ENCODE data around the gene PPP2R3B. TPM values are rescaled to one million over a fixed set of nuclear protein-coding genes. Genes with fewer than 3 reads are reported as not detected.

Gene PPP2R3B
- total RNA-seq, 2 donors from 2014 or later, result 6.8 to 14.5 TPM

GRCh38 chrX:431492-432111, 44.9 kb upstream of the PPP2R3B start:
- TF ChIP-seq, protein P1, sequence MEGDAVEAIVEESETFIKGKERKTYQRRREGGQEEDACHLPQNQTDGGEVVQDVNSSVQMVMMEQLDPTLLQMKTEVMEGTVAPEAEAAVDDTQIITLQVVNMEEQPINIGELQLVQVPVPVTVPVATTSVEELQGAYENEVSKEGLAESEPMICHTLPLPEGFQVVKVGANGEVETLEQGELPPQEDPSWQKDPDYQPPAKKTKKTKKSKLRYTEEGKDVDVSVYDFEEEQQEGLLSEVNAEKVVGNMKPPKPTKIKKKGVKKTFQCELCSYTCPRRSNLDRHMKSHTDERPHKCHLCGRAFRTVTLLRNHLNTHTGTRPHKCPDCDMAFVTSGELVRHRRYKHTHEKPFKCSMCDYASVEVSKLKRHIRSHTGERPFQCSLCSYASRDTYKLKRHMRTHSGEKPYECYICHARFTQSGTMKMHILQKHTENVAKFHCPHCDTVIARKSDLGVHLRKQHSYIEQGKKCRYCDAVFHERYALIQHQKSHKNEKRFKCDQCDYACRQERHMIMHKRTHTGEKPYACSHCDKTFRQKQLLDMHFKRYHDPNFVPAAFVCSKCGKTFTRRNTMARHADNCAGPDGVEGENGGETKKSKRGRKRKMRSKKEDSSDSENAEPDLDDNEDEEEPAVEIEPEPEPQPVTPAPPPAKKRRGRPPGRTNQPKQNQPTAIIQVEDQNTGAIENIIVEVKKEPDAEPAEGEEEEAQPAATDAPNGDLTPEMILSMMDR (IDR thresholded peaks at IDR 0.05), result no peak
- no peak for DNase-seq (ENCODE audit: low spot score)
- Histone ChIP-seq H3K4me3 (no peak overlapping the region), H3K4me1 (ENCODE audit: control insufficient read depth in 1 of 2, low read depth in 2 of 2) (no peaks in the 10 kb centered on the region), H3K27me3 (replicated peaks; ENCODE audit: insufficient read depth) (no peaks in the 10 kb centered on the region), H3K36me3 (no peaks in the 10 kb centered on the region), H3K9me3 (no peaks in the 10 kb centered on the region), H3K27ac (no peak overlapping the region)
- ATAC-seq (ENCODE audit: insufficient number of reproducible peaks, low FRiP score, low read depth), result no peak

- H3K36me3 ChIP-seq, result no peaks in the 10 kb centered on the region
- no peak for ATAC-seq (ENCODE audit: insufficient number of reproducible peaks, low FRiP score, low read depth)
- TF ChIP-seq, protein P1 (IDR thresholded peaks at IDR 0.05), result no peak
- no peak overlapping the region for H3K27ac ChIP-seq
- H3K4me3 ChIP-seq, result no peak overlapping the region
- no peak for DNase-seq (ENCODE audit: low spot score)
- H3K4me1 ChIP-seq (ENCODE audit: control insufficient read depth in 1 of 2, low read depth in 2 of 2), result no peaks in the 10 kb centered on the region
- H3K9me3 ChIP-seq, result no peaks in the 10 kb centered on the region
- no peaks in the 10 kb centered on the region for H3K27me3 ChIP-seq (replicated peaks; ENCODE audit: insufficient read depth)
Observed at GRCh38 chrX:431056-431455, 44.3 kb upstream of the PPP2R3B start.

DNA sequence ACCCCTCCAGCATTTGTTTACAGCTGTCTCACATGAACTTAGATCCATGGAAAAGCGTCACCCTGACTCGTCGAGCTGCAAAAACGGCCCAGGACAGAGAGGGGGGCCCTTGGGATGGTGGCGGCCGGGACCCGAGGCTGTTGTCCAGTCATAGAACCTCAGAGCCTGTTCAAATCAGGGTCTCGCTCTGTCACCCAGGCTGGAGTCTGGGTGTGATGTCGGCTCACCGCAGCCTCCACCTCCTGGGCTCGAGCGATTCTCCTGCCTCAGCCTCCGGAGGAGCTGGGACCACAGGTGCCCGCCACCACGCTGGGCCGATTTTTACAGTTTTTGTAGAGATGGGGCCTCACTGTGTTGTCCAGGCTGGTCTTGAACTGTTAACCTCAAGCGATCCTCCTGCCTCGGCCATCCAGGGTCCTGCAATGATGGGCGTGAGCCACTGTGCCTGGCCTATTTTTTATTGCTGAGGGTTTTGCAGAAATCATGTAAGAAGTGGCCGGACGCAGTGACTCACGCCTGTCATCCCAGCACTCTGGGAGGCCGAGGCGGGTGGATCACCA, 42.6 kb upstream of the PPP2R3B start:
- Histone ChIP-seq H3K4me1 (ENCODE audit: control insufficient read depth in 1 of 2, low read depth in 2 of 2) (no peaks in the 10 kb centered on the region), H3K27me3 (replicated peaks; ENCODE audit: insufficient read depth) (no peaks in the 10 kb centered on the region), H3K27ac (no peak overlapping the region), H3K36me3 (no peaks in the 10 kb centered on the region), H3K9me3 (no peaks in the 10 kb centered on the region), H3K4me3 (no peak overlapping the region)
- DNase-seq (ENCODE audit: low spot score) (no peak), ATAC-seq (ENCODE audit: insufficient number of reproducible peaks, low FRiP score, low read depth) (no peak)
- TF ChIP-seq, protein P1 (IDR thresholded peaks at IDR 0.05), result no peak

- TF ChIP-seq, protein P1 (IDR thresholded peaks at IDR 0.05), result no peak
- DNase-seq (ENCODE audit: low spot score) (no peak), ATAC-seq (ENCODE audit: insufficient number of reproducible peaks, low FRiP score, low read depth) (no peak)
- Histone ChIP-seq H3K4me3 (peak overlapping the region; percentile 39), H3K9me3 (no peaks in the 10 kb centered on the region), H3K27ac (no peak overlapping the region), H3K27me3 (replicated peaks; ENCODE audit: insufficient read depth) (no peaks in the 10 kb centered on the region), H3K36me3 (no peaks in the 10 kb centered on the region), H3K4me1 (ENCODE audit: control insufficient read depth in 1 of 2, low read depth in 2 of 2) (no peaks in the 10 kb centered on the region)
Observed at GRCh38 chrX:427812-428725, 41.4 kb upstream of the PPP2R3B start.

- Histone ChIP-seq H3K36me3 (no peaks in the 10 kb centered on the region), H3K4me1 (ENCODE audit: control insufficient read depth in 1 of 2, low read depth in 2 of 2) (no peaks in the 10 kb centered on the region), H3K27ac (no peak overlapping the region), H3K9me3 (no peaks in the 10 kb centered on the region), H3K4me3 (no peak overlapping the region), H3K27me3 (replicated peaks; ENCODE audit: insufficient read depth) (no peaks in the 10 kb centered on the region)
- TF ChIP-seq, protein P1 (IDR thresholded peaks at IDR 0.05), result no peak
- ATAC-seq (ENCODE audit: insufficient number of reproducible peaks, low FRiP score, low read depth) (no peak), DNase-seq (ENCODE audit: low spot score) (no peak)
Observed at GRCh38 chrX:426881-427280, 40.2 kb upstream of the PPP2R3B start.

All from thoracic aorta (tissue), 2 donors.